Activated naive CD4-positive, alpha-beta T cell treated with anti-CD3 and anti-CD28 coated beads, Interleukin-2, amount 50 U/mL, for 24 hours (primary cell): ENCODE measurements around the gene CD24.
"Not testable (repeated sequence)": the region's sequence is repeated elsewhere in the genome, so short reads cannot be mapped to it uniquely, and the experiment has no call there.

Source experiments
- H3K27ac Mint-ChIP-seq: one replicate; pipeline ENCODE4 v1.8.0; 2021; ENCODE audit warnings: mild to moderate bottlenecking, mixed read lengths
- H3K27me3 Mint-ChIP-seq: one replicate; pipeline ENCODE4 v1.8.0; 2021; ENCODE audit warnings: mixed read lengths
- H3K36me3 Mint-ChIP-seq: one replicate; pipeline ENCODE4 v1.8.0; 2021; ENCODE audit warnings: mixed read lengths
- H3K4me1 Mint-ChIP-seq: one replicate; pipeline ENCODE4 v1.8.0; 2021; ENCODE audit warnings: mixed read lengths
- H3K4me3 Mint-ChIP-seq: one replicate; pipeline ENCODE4 v1.8.0; 2021; ENCODE audit warnings: mild to moderate bottlenecking, mixed read lengths
- H3K9me3 Mint-ChIP-seq: one replicate; pipeline ENCODE4 v1.8.0; 2021; ENCODE audit warnings: mixed read lengths

Gene CD24

GRCh38 chr6:106974336-106974998 is at the start of gene CD24:
TSS of gene CD24 (minus strand) at chr6:106974729. CDS start at chr6:106974646, 83 bp downstream.
- Mint-ChIP-seq H3K36me3 (no peaks in the 10 kb centered on the region), H3K9me3 (no peaks in the 10 kb centered on the region), H3K27me3 (peaks cover 45% of the 10 kb centered on the region), H3K4me3 (peak within 1 kb of the TSS; percentile 74), H3K27ac (no peak within 1 kb of the TSS), H3K4me1 (peaks cover 14% of the 10 kb centered on the region)

- H3K27ac Mint-ChIP-seq = no peak overlapping the region
- no peaks in the 10 kb centered on the region for H3K9me3 Mint-ChIP-seq
- no peaks in the 10 kb centered on the region for H3K27me3 Mint-ChIP-seq
- no peak overlapping the region for H3K4me3 Mint-ChIP-seq
- H3K36me3 Mint-ChIP-seq = no peaks in the 10 kb centered on the region
- no peaks in the 10 kb centered on the region for H3K4me1 Mint-ChIP-seq
Observed at GRCh38 chr6:107021446-107022185, 47.1 kb upstream of the CD24 start.

GRCh38 chr6:107020239-107020638 is 45.7 kb upstream of the CD24 start:
- Mint-ChIP-seq H3K36me3 (no peaks in the 10 kb centered on the region), H3K9me3 (no peaks in the 10 kb centered on the region), H3K27ac (no peak overlapping the region), H3K27me3 (no peaks in the 10 kb centered on the region), H3K4me3 (no peak overlapping the region), H3K4me1 (no peaks in the 10 kb centered on the region)

GRCh38 chr6:107019628-107020027 is 45.1 kb upstream of the CD24 start:
- H3K27ac Mint-ChIP-seq, H3K36me3 Mint-ChIP-seq, H3K4me1 Mint-ChIP-seq, H3K9me3 Mint-ChIP-seq, H3K27me3 Mint-ChIP-seq, H3K4me3 Mint-ChIP-seq: not testable (repeated sequence)

- no peak overlapping the region for H3K27ac Mint-ChIP-seq
- no peak overlapping the region for H3K4me3 Mint-ChIP-seq
- H3K9me3 Mint-ChIP-seq = no peaks in the 10 kb centered on the region
- peaks cover 1% of the 10 kb centered on the region for H3K27me3 Mint-ChIP-seq
- H3K36me3 Mint-ChIP-seq = no peaks in the 10 kb centered on the region
- H3K4me1 Mint-ChIP-seq = no peaks in the 10 kb centered on the region
Observed at GRCh38 chr6:107019047-107019446, 44.5 kb upstream of the CD24 start.

- Mint-ChIP-seq H3K36me3 (no peaks in the 10 kb centered on the region), H3K4me1 (no peaks in the 10 kb centered on the region), H3K4me3 (no peak overlapping the region), H3K27ac (no peak overlapping the region), H3K27me3 (peaks cover 1% of the 10 kb centered on the region), H3K9me3 (no peaks in the 10 kb centered on the region)
Observed at GRCh38 chr6:107009499-107009898, 35.0 kb upstream of the CD24 start.

- Mint-ChIP-seq H3K9me3 (no peaks in the 10 kb centered on the region), H3K4me3 (no peak overlapping the region), H3K27ac (no peak overlapping the region), H3K4me1 (peaks cover 6% of the 10 kb centered on the region), H3K27me3 (peaks cover 3% of the 10 kb centered on the region), H3K36me3 (peaks cover 1% of the 10 kb centered on the region)
Observed at GRCh38 chr6:106997392-106998158, 23.0 kb upstream of the CD24 start.

GRCh38 chr6:106995640-106996039 is 21.1 kb upstream of the CD24 start:
- H3K4me1 Mint-ChIP-seq = peaks cover 6% of the 10 kb centered on the region
- H3K36me3 Mint-ChIP-seq = peaks cover 1% of the 10 kb centered on the region
- no peak overlapping the region for H3K4me3 Mint-ChIP-seq
- no peak overlapping the region for H3K27ac Mint-ChIP-seq
- peaks cover 3% of the 10 kb centered on the region for H3K27me3 Mint-ChIP-seq
- H3K9me3 Mint-ChIP-seq = no peaks in the 10 kb centered on the region

- H3K9me3 Mint-ChIP-seq, H3K36me3 Mint-ChIP-seq, H3K27me3 Mint-ChIP-seq, H3K4me3 Mint-ChIP-seq, H3K27ac Mint-ChIP-seq, H3K4me1 Mint-ChIP-seq: not testable (repeated sequence)
Observed at GRCh38 chr6:106989737-106990136, 15.2 kb upstream of the CD24 start.

GRCh38 chr6:106988664-106989063 is 14.1 kb upstream of the CD24 start:
- no peak overlapping the region for H3K27ac Mint-ChIP-seq
- H3K27me3 Mint-ChIP-seq = peaks cover 3% of the 10 kb centered on the region
- no peak overlapping the region for H3K4me3 Mint-ChIP-seq
- no peaks in the 10 kb centered on the region for H3K9me3 Mint-ChIP-seq
- H3K36me3 Mint-ChIP-seq = no peaks in the 10 kb centered on the region
- H3K4me1 Mint-ChIP-seq = no peaks in the 10 kb centered on the region

- H3K27me3 Mint-ChIP-seq = peaks cover 24% of the 10 kb centered on the region
- no peaks in the 10 kb centered on the region for H3K9me3 Mint-ChIP-seq
- H3K36me3 Mint-ChIP-seq = no peaks in the 10 kb centered on the region
- H3K4me3 Mint-ChIP-seq = no peak overlapping the region
- no peaks in the 10 kb centered on the region for H3K4me1 Mint-ChIP-seq
- no peak overlapping the region for H3K27ac Mint-ChIP-seq
Observed at GRCh38 chr6:106981926-106982325, 7.4 kb upstream of the CD24 start.

- Mint-ChIP-seq H3K9me3 (no peaks in the 10 kb centered on the region), H3K27me3 (peaks cover 26% of the 10 kb centered on the region), H3K36me3 (no peaks in the 10 kb centered on the region), H3K27ac (no peak overlapping the region), H3K4me1 (peaks cover under 1% of the 10 kb centered on the region), H3K4me3 (no peak overlapping the region)
Observed at GRCh38 chr6:106980926-106981325, 6.4 kb upstream of the CD24 start.

- Mint-ChIP-seq H3K36me3 (no peaks in the 10 kb centered on the region), H3K9me3 (no peaks in the 10 kb centered on the region), H3K4me3 (no peak overlapping the region), H3K4me1 (peaks cover 4% of the 10 kb centered on the region), H3K27me3 (peaks cover 29% of the 10 kb centered on the region), H3K27ac (no peak overlapping the region)
Observed at GRCh38 chr6:106979435-106979884, 4.9 kb upstream of the CD24 start.

- no peak overlapping the region for H3K4me3 Mint-ChIP-seq
- H3K27ac Mint-ChIP-seq = no peak overlapping the region
Observed at GRCh38 chr6:106977246-106977645, 2.7 kb upstream of the CD24 start.

GRCh38 chr6:106976270-106976669 is 1.7 kb upstream of the CD24 start:
- Mint-ChIP-seq H3K36me3 (no peaks in the 10 kb centered on the region), H3K4me1 (peaks cover 14% of the 10 kb centered on the region), H3K4me3 (no peak overlapping the region), H3K27ac (no peak overlapping the region), H3K27me3 (peaks cover 46% of the 10 kb centered on the region), H3K9me3 (no peaks in the 10 kb centered on the region)

More at GRCh38 chr6:106977246-106977645, 2.7 kb upstream of the CD24 start:
- Mint-ChIP-seq H3K27me3 (peaks cover 41% of the 10 kb centered on the region), H3K4me1 (peaks cover 14% of the 10 kb centered on the region), H3K9me3 (no peaks in the 10 kb centered on the region), H3K36me3 (no peaks in the 10 kb centered on the region)

GRCh38 chr6:106975738-106976064 is 1.2 kb upstream of the CD24 start:
- peaks cover 45% of the 10 kb centered on the region for H3K27me3 Mint-ChIP-seq
- H3K9me3 Mint-ChIP-seq = no peaks in the 10 kb centered on the region
- peak overlapping the region; percentile 75 for H3K4me3 Mint-ChIP-seq
- peaks cover 14% of the 10 kb centered on the region for H3K4me1 Mint-ChIP-seq
- H3K27ac Mint-ChIP-seq = no peak overlapping the region
- no peaks in the 10 kb centered on the region for H3K36me3 Mint-ChIP-seq
